HepG2 (cell line): ENCODE data around the gene ARHGAP12. TPM values are rescaled to one million over a fixed set of nuclear protein-coding genes. Genes with fewer than 3 reads are reported as not detected.

Source experiments
- ATAC-seq: fragments of 200-7000 bp; cut with Tn5 transposase; 3 replicates; pipeline ENCODE4 v1.9.1; 2020; ENCODE audit warnings: mild to moderate bottlenecking, moderate library complexity
- BruUV-seq: library from RNA; stranded (reverse); fragments of 400-500 nt; replicated peaks from 2 replicates; lab custom pipeline; 2021; lab: Mats Ljungman, UMichigan
- CTCF ChIA-PET: fragments of 300-600 bp; formaldehyde crosslinking; extraction: SDS; loops from one replicate; lab custom pipeline; 2021; ENCODE audit warnings: low total read pairs, inconsistent platforms, low intra/inter-chr PET ratio; lab: Yijun Ruan, JAX
- POLR2A ChIA-PET: fragments of 350-600 bp; sonication (Branson Sonifier 250); formaldehyde crosslinking; loops from one replicate; lab custom pipeline; 2020; ENCODE audit warnings: antibody characterized with exemption, inconsistent platforms; lab: Yijun Ruan, JAX
- DNase-seq: peaks from one replicate; pipeline ENCODE4 v3.0.0-alpha.2; 2015; ENCODE audit warnings: low spot score
- FAIRE-seq: peaks from 3 replicates; lab custom pipeline; 2011; peaks lifted over from hg19 to GRCh38; lab: Jason Lieb, UNC
- H2AFZ ChIP-seq: one replicate; pipeline ENCODE4 v1.6.1; 2011; ENCODE audit warnings: low read length, inconsistent platforms
- H3K27ac ChIP-seq: fragments of 300-600 bp; 3 replicates; pipeline ENCODE4 v1.8.0; 2011; ENCODE audit warnings: mixed run types, mild to moderate bottlenecking, mixed read lengths, low read length, inconsistent platforms; ENCODE audit not compliant: insufficient read depth; ENCODE audit errors: extremely low read length
- H3K27me3 ChIP-seq, 2 experiments: fragments of 200-600 bp in 1 of 2; 2 replicates in 1 of 2; 3 replicates in 1 of 2; pipeline versions ENCODE4 v1.6.0 to v1.8.0; 2011; ENCODE audit warnings: low read length in 2 of 2, mild to moderate bottlenecking in 2 of 2, moderate library complexity in 2 of 2, inconsistent platforms in 1 of 2; ENCODE audit not compliant: insufficient read depth in 2 of 2, control insufficient read depth in 1 of 2
- H3K36me3 ChIP-seq, 2 experiments: fragments of 200-600 bp in 1 of 2; replicated peaks in 1 of 2; 2 replicates in 1 of 2; 3 replicates in 1 of 2; pipeline versions ENCODE4 v1.5.1 to v1.8.0; 2011; ENCODE audit warnings: low read length in 2 of 2, inconsistent platforms in 1 of 2; ENCODE audit not compliant: insufficient read depth in 2 of 2, control insufficient read depth in 1 of 2
- H3K4me1 ChIP-seq: 2 replicates; pipeline ENCODE4 v1.5.1; 2012; ENCODE audit warnings: low read length, inconsistent platforms; ENCODE audit not compliant: insufficient read depth
- H3K4me2 ChIP-seq: 2 replicates; pipeline ENCODE4 v1.6.0; 2011; ENCODE audit warnings: low read depth, low read length, inconsistent platforms
- H3K4me3 ChIP-seq, 3 experiments: fragments of 200-600 bp in 1 of 3; sonication (generic), shearing (Covaris generic) in 1 of 3; replicated peaks in 1 of 3; 2 replicates each; pipeline ENCODE4 v1.5.1; 2011 to 2016; ENCODE audit warnings: low read length in 3 of 3, inconsistent platforms in 2 of 3, low read depth in 2 of 3, mild to moderate bottlenecking in 2 of 3, control low read depth in 1 of 3, mixed read lengths in 1 of 3; ENCODE audit not compliant: insufficient read depth in 1 of 3
- H3K79me2 ChIP-seq: one replicate; pipeline ENCODE4 v1.6.1; 2011; ENCODE audit warnings: low read length, inconsistent platforms; ENCODE audit not compliant: insufficient read depth
- H3K9ac ChIP-seq: 2 replicates; pipeline ENCODE4 v1.6.0; 2011; ENCODE audit warnings: mild to moderate bottlenecking, low read depth, low read length, inconsistent platforms; ENCODE audit not compliant: insufficient read depth
- H3K9me3 ChIP-seq: 2 replicates; pipeline ENCODE4 v1.5.1; 2012; ENCODE audit warnings: mild to moderate bottlenecking, low read length
- H4K20me1 ChIP-seq: 2 replicates; pipeline ENCODE4 v1.6.0; 2011; ENCODE audit warnings: inconsistent platforms, mild to moderate bottlenecking, low read length, moderate library complexity; ENCODE audit not compliant: insufficient read depth
- ATF2 ChIP-seq: sonication (generic); formaldehyde crosslinking; IDR thresholded peaks from 2 replicates; pipeline ENCODE4 v1.4.0; 2020; ENCODE audit warnings: missing genetic modification reagents
- IKZF5 ChIP-seq: IDR thresholded peaks from 2 replicates; pipeline ENCODE4 v1.6.1; 2018; ENCODE audit warnings: missing genetic modification reagents, mild to moderate bottlenecking, missing compliant biosample characterization
- KDM5A ChIP-seq: fragments of 200-600 bp; sonication (generic); IDR thresholded peaks from 2 replicates; pipeline ENCODE4 v1.7.0; 2018; ENCODE audit warnings: antibody characterized with exemption, mild to moderate bottlenecking, low read length, borderline replicate concordance
- KLF13 ChIP-seq: sonication (generic); formaldehyde crosslinking; IDR thresholded peaks from 2 replicates; pipeline ENCODE4 v1.4.0; 2020; ENCODE audit warnings: mild to moderate bottlenecking, missing genetic modification reagents
- KLF6 ChIP-seq: IDR thresholded peaks from 2 replicates; pipeline ENCODE4 v1.8.0; 2016; ENCODE audit warnings: missing biosample characterization, missing genetic modification reagents
- NR2C2 ChIP-seq: sonication (generic); formaldehyde crosslinking; IDR thresholded peaks from 2 replicates; pipeline ENCODE4 v1.4.0; 2020; ENCODE audit warnings: missing genetic modification reagents, mild to moderate bottlenecking, moderate library complexity, borderline replicate concordance
- RBM22 ChIP-seq: fragments of 200-400 bp; formaldehyde crosslinking; optimal IDR thresholded peaks from 2 replicates; pipeline ENCODE3; 2017; ENCODE audit warnings: mild to moderate bottlenecking, low read length, moderate library complexity
- RFX5 ChIP-seq: IDR thresholded peaks from 2 replicates; pipeline ENCODE4 v1.6.1; 2011; ENCODE audit warnings: low read depth, low read length, improper control_type of control experiment
- SMARCC2 ChIP-seq: fragments of 450-650 bp; IDR thresholded peaks from 2 replicates; pipeline ENCODE4 v1.6.1; 2017; ENCODE audit warnings: antibody characterized with exemption, mild to moderate bottlenecking
- STAT6 ChIP-seq: sonication (generic); formaldehyde crosslinking; IDR thresholded peaks from 2 replicates; pipeline ENCODE4 v1.4.0; 2020; ENCODE audit warnings: missing genetic modification reagents, mild to moderate bottlenecking, borderline replicate concordance
- ZBTB37 ChIP-seq: sonication (generic); formaldehyde crosslinking; IDR thresholded peaks from 2 replicates; pipeline ENCODE4 v1.4.0; 2020; ENCODE audit warnings: mild to moderate bottlenecking, missing genetic modification reagents
- ZNF337 ChIP-seq: sonication (generic); formaldehyde crosslinking; IDR thresholded peaks from 2 replicates; pipeline ENCODE4 v1.5.1; 2020; ENCODE audit warnings: missing genetic modification reagents, low read depth, mild to moderate bottlenecking, borderline replicate concordance
- ZNF44 ChIP-seq: sonication (generic); formaldehyde crosslinking; IDR thresholded peaks from 2 replicates; pipeline ENCODE4 v1.5.1; 2020; ENCODE audit warnings: mild to moderate bottlenecking, missing genetic modification reagents
- ZNF441 ChIP-seq: sonication (generic); formaldehyde crosslinking; IDR thresholded peaks from 2 replicates; pipeline ENCODE4 v1.7.0; 2021; ENCODE audit warnings: missing genetic modification reagents, borderline replicate concordance
- ZNF569 ChIP-seq: sonication (generic); formaldehyde crosslinking; IDR thresholded peaks from 2 replicates; pipeline ENCODE4 v1.5.0; 2020; ENCODE audit warnings: mild to moderate bottlenecking, missing genetic modification reagents, moderate library complexity, borderline replicate concordance
- ZNF773 ChIP-seq: sonication (generic); formaldehyde crosslinking; IDR thresholded peaks from 2 replicates; pipeline ENCODE4 v1.4.0; 2020; ENCODE audit warnings: missing genetic modification reagents, borderline replicate concordance
- WGBS: methylation state at CpG from one replicate; pipeline ENCODE4 v1.1.6; 2017; ENCODE audit warnings: low lambda C conversion rate; 5-methylcytosine and 5-hydroxymethylcytosine counted together
- in situ Hi-C: cut with HindIII; loops from 2 replicates; pipeline ENCODE4 v1.10.0; 2017; ENCODE audit warnings: low pct_unique_long_range_greater_than_20kb; ENCODE audit not compliant: extremely low pct_ligation_motif_present
- intact Hi-C: fragments of 100-400 bp; cut with micrococcal nuclease; formaldehyde crosslinking; loops from one replicate; pipeline ENCODE4 v1.10.0; 2022; ENCODE audit not compliant: unreplicated experiment
- polyA plus RNA-seq, 8 experiments: library from polyadenylated mRNA; depleted of rRNA in 3 of 8; stranded (reverse) in 7 of 8; unstranded in 1 of 8; fragments of >200 nt; fragmentation: Illumina TruSeq in 4 of 8; extraction: Trizol in 4 of 8; gene quantifications; 2 replicates each; pipeline versions ENCODE4 v1.2.1 to v1.2.3, GENCODE V29; 2011 to 2016; ENCODE audit warnings: low read depth in 4 of 8, missing spikeins in 1 of 8, mixed read lengths in 1 of 8; ENCODE audit not compliant: insufficient read depth in 1 of 8
- total RNA-seq, 5 experiments: library from RNA; depleted of rRNA; stranded (reverse); fragments of >200 nt; fragmentation: Illumina TruSeq; extraction: Trizol; gene quantifications; 2 replicates each; pipeline ENCODE4 v1.2.3, GENCODE V29; 2016; ENCODE audit warnings: low read depth in 1 of 5
- TF ChIP-seq, protein P1 (sequence below): sonication (generic); formaldehyde crosslinking; conservative IDR thresholded peaks from 2 replicates; pipeline ENCODE4 v1.4.0; 2020; ENCODE audit warnings: missing genetic modification reagents

The ARHGAP12 gene
- total and polyA plus RNA-seq, 2 of the 13 experiments (the other 11 are each of a cell fraction or from before 2014, with no cell fraction given): 25.0 to 54.6 TPM

DNA sequence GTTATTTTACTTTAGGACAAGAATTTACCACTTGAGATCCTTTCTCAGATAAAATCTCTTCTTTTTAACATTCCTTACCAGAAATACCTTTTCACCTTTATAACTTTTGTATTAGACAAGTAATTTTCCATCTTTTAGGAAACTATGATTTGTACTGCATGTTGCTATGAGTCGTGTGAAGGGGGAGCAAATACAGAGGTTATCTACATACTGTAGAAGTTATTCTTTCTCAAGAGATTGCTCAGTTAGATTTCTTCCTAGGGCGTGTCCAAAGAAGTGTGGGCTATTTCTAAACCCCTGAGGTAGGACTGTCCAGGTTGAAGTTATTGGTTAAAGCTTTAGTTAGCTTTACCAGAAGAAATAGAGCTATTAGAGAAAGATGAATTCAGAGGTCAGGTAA is 30.2 kb upstream of the ARHGAP12 start:
- intact Hi-C loops (no loop called here), in situ Hi-C loops (no loop called here)
- DNase-seq: no peak
- no peak overlapping the region for H3K9ac ChIP-seq
- no peak for ATAC-seq
- H3K79me2 ChIP-seq: no peaks in the 10 kb centered on the region
- H3K9me3 ChIP-seq: peaks cover 23% of the 10 kb centered on the region
- H4K20me1 ChIP-seq: no peaks in the 10 kb centered on the region
- H3K27me3 ChIP-seq: no peaks in the 10 kb centered on the region
- ChIA-PET CTCF (no interaction called here), POLR2A (interaction anchor here (1.5 kb wide), 1 partner anchor 30 kb away, joined by 5 read pairs; the partner anchor contains the start of gene ARHGAP12)
- no peak overlapping the region for H3K27ac ChIP-seq
- no peak overlapping the region for H3K4me3 ChIP-seq
- H2AFZ ChIP-seq: no peak overlapping the region
- FAIRE-seq: no peak
- BruUV-seq: no TSS peak
- H3K36me3 ChIP-seq: 0 out of 5 replicates have a peak, but pooled peaks cover 0 to 3% of the 10 kb centered on the region in 2 experiments
- H3K4me2 ChIP-seq: no peak overlapping the region
- H3K4me1 ChIP-seq: peaks cover 64% of the 10 kb centered on the region
- WGBS: 96% methylated on average over 2 of the region's 2 CpGs
- TF ChIP-seq, protein P1, sequence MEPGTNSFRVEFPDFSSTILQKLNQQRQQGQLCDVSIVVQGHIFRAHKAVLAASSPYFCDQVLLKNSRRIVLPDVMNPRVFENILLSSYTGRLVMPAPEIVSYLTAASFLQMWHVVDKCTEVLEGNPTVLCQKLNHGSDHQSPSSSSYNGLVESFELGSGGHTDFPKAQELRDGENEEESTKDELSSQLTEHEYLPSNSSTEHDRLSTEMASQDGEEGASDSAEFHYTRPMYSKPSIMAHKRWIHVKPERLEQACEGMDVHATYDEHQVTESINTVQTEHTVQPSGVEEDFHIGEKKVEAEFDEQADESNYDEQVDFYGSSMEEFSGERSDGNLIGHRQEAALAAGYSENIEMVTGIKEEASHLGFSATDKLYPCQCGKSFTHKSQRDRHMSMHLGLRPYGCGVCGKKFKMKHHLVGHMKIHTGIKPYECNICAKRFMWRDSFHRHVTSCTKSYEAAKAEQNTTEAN (CRISPR knock-in tag): no peak
- no peak for TF ChIP-seq KLF6 (CRISPR knock-in tag)
- no peak for TF ChIP-seq ZNF441 (CRISPR knock-in tag)
- TF ChIP-seq ZNF773 (CRISPR knock-in tag): no peak
- TF ChIP-seq STAT6 (CRISPR knock-in tag): no peak
- TF ChIP-seq NR2C2: no peak
- no peak for TF ChIP-seq IKZF5 (CRISPR knock-in tag)
- no peak for TF ChIP-seq ZNF337 (CRISPR knock-in tag)
- no peak for TF ChIP-seq ZNF569 (CRISPR knock-in tag)
- TF ChIP-seq RBM22: no peak
- TF ChIP-seq RFX5: no peak
- TF ChIP-seq ZBTB37 (CRISPR knock-in tag): no peak
- no peak for TF ChIP-seq ZNF44
- no peak for TF ChIP-seq KLF13 (CRISPR knock-in tag)
- TF ChIP-seq SMARCC2: no peak
- TF ChIP-seq ATF2 (CRISPR knock-in tag): no peak
- TF ChIP-seq KDM5A: no peak
